Middle frontal gyrus (tissue), 1 donor: Measurements from ENCODE around the gene NDUFV1.
"Not testable (repeated sequence)": the region's sequence is repeated elsewhere in the genome, so short reads cannot be mapped to it uniquely, and the experiment has no call there.

ENCODE experiments used
- DNase-seq: peaks from one replicate; pipeline ENCODE4 v3.0.0-alpha.2; 2015; ENCODE audit warnings: low spot score; ENCODE audit errors: extremely low spot score

The NDUFV1 gene

GRCh38 chr11:67611165-67611564 lies 4.4 kb downstream of the NDUFV1 start:
- no peak for DNase-seq

- no peak for DNase-seq
These were observed 5.2 kb downstream of the NDUFV1 start for GRCh38 chr11:67611704-67612587.

GRCh38 chr11:67612751-67613150 lies 6.0 kb downstream of the NDUFV1 start:
- no peak for DNase-seq

GRCh38 chr11:67613313-67613959 lies 6.7 kb downstream of the NDUFV1 start:
- no peak for DNase-seq

- no peak for DNase-seq
These were observed 7.4 kb downstream of the NDUFV1 start for GRCh38 chr11:67613960-67614715.

- no peak for DNase-seq
These were observed 8.3 kb downstream of the NDUFV1 start for GRCh38 chr11:67614730-67615714.

- no peak for DNase-seq
These were observed 9.1 kb downstream of the NDUFV1 start for GRCh38 chr11:67615728-67616430.

GRCh38 chr11:67616431-67617242 lies 9.9 kb downstream of the NDUFV1 start:
- DNase-seq: no peak

- DNase-seq: no peak
These were observed 10.7 kb downstream of the NDUFV1 start for GRCh38 chr11:67617243-67617953.

- DNase-seq: not testable (repeated sequence)
These were observed 12.3 kb downstream of the NDUFV1 start for GRCh38 chr11:67618901-67619659.

- DNase-seq: not testable (repeated sequence)
These were observed 13.2 kb downstream of the NDUFV1 start for GRCh38 chr11:67619683-67620618.

- not testable (repeated sequence) for DNase-seq
These were observed 13.9 kb downstream of the NDUFV1 start for GRCh38 chr11:67620621-67621020.

GRCh38 chr11:67621928-67622327 lies 15.2 kb downstream of the NDUFV1 start:
- not testable (repeated sequence) for DNase-seq

GRCh38 chr11:67622905-67623304 lies 16.2 kb downstream of the NDUFV1 start:
- DNase-seq: not testable (repeated sequence)

- not testable (repeated sequence) for DNase-seq
These were observed 17.1 kb downstream of the NDUFV1 start for GRCh38 chr11:67623795-67624194.

GRCh38 chr11:67626131-67626833 lies 19.5 kb downstream of the NDUFV1 start:
- DNase-seq: not testable (repeated sequence)
